SJSA1 (cell line): ENCODE measurements around the gene PGLYRP1. TPM values are rescaled to one million over a fixed set of nuclear protein-coding genes. Genes with fewer than 3 reads are reported as not detected.

Experiments used
- DNase-seq, 2 experiments: peaks; one replicate each; pipeline ENCODE4 v3.0.0-alpha.2; 2015 to 2020; ENCODE audit warnings: low spot score in 2 of 2, low read depth in 1 of 2
- H3K27ac ChIP-seq: fragments of 250-450 bp; sonication (Bioruptor Pico); 2 replicates; pipeline ENCODE4 v1.5.1; 2020; ENCODE audit warnings: mild to moderate bottlenecking, moderate library complexity
- H3K27me3 ChIP-seq: fragments of 250-450 bp; sonication (Bioruptor Pico); replicated peaks from 2 replicates; pipeline ENCODE4 v1.5.1; 2020; ENCODE audit warnings: mild to moderate bottlenecking, moderate library complexity
- H3K36me3 ChIP-seq: fragments of 250-450 bp; sonication (Bioruptor Pico); 2 replicates; pipeline ENCODE4 v1.5.1; 2020; ENCODE audit warnings: mild to moderate bottlenecking
- H3K4me1 ChIP-seq: fragments of 250-450 bp; sonication (Bioruptor Pico); replicated peaks from 2 replicates; pipeline ENCODE4 v1.6.1; 2021; ENCODE audit warnings: mild to moderate bottlenecking
- H3K4me3 ChIP-seq: fragments of 250-450 bp; sonication (Bioruptor Pico); 2 replicates; pipeline ENCODE4 v1.5.1; 2020; ENCODE audit warnings: mild to moderate bottlenecking
- H3K9me3 ChIP-seq: fragments of 250-450 bp; sonication (Bioruptor Pico); replicated peaks from 2 replicates; pipeline ENCODE4 v1.5.1; 2020; ENCODE audit warnings: mild to moderate bottlenecking
- total RNA-seq: library from RNA; depleted of rRNA; stranded (reverse); fragments of >200 nt; shearing (Covaris generic); gene quantifications from 2 replicates; pipeline ENCODE4 v1.2.3, GENCODE V29; 2014; rRNA removed

Gene PGLYRP1
- total RNA-seq, 1 experiment from 2014 or later = not detected

GRCh38 chr19:45976178-45976577 is 46.7 kb downstream of the PGLYRP1 start:
- peaks cover 4% of the 10 kb centered on the region for H3K4me1 ChIP-seq
- H3K4me3 ChIP-seq = no peak overlapping the region
- no peak for DNase-seq
- H3K27ac ChIP-seq = no peak overlapping the region
- H3K27me3 ChIP-seq = peaks cover 39% of the 10 kb centered on the region
- H3K36me3 ChIP-seq = no peaks in the 10 kb centered on the region
- H3K9me3 ChIP-seq = no peaks in the 10 kb centered on the region

- Histone ChIP-seq H3K36me3 (no peaks in the 10 kb centered on the region), H3K9me3 (no peaks in the 10 kb centered on the region), H3K27me3 (peaks cover 46% of the 10 kb centered on the region), H3K4me1 (peaks cover 4% of the 10 kb centered on the region), H3K4me3 (no peak overlapping the region), H3K27ac (no peak overlapping the region)
- no peak for DNase-seq
Measured at GRCh38 chr19:45975306-45976070, 47.4 kb downstream of the PGLYRP1 start.

- Histone ChIP-seq H3K4me1 (peaks cover 4% of the 10 kb centered on the region), H3K27ac (no peak within 1 kb of the TSS), H3K4me3 (no peak within 1 kb of the TSS), H3K27me3 (peaks cover 62% of the 10 kb centered on the region), H3K36me3 (no peaks in the 10 kb centered on the region), H3K9me3 (no peaks in the 10 kb centered on the region)
- peak; percentile 46 to 78 for DNase-seq
Measured at GRCh38 chr19:45973553-45974338, 49.1 kb downstream of the PGLYRP1 start, which contains the start of gene NOVA2. Gene NOVA2, minus strand, starts transcription at chr19:45973865. Its CDS starts 514 bp downstream, at chr19:45973351.

GRCh38 chr19:45972947-45973540 is 49.8 kb downstream of the PGLYRP1 start:
- H3K9me3 ChIP-seq = no peaks in the 10 kb centered on the region
- H3K27me3 ChIP-seq = peaks cover 69% of the 10 kb centered on the region
- DNase-seq = no peak
- no peak overlapping the region for H3K4me3 ChIP-seq
- peaks cover 4% of the 10 kb centered on the region for H3K4me1 ChIP-seq
- no peak overlapping the region for H3K27ac ChIP-seq
- H3K36me3 ChIP-seq = no peaks in the 10 kb centered on the region

GRCh38 chr19:45972081-45972946 is 50.5 kb downstream of the PGLYRP1 start:
- DNase-seq = no peak
- Histone ChIP-seq H3K4me3 (no peak overlapping the region), H3K4me1 (peaks cover 4% of the 10 kb centered on the region), H3K9me3 (no peaks in the 10 kb centered on the region), H3K27me3 (peaks cover 74% of the 10 kb centered on the region), H3K36me3 (no peaks in the 10 kb centered on the region), H3K27ac (no peak overlapping the region)

- no peaks in the 10 kb centered on the region for H3K9me3 ChIP-seq
- no peak overlapping the region for H3K4me3 ChIP-seq
- H3K36me3 ChIP-seq = no peaks in the 10 kb centered on the region
- H3K4me1 ChIP-seq = peaks cover 4% of the 10 kb centered on the region
- no peak overlapping the region for H3K27ac ChIP-seq
- peaks cover 78% of the 10 kb centered on the region for H3K27me3 ChIP-seq
- DNase-seq = no peak
Measured at GRCh38 chr19:45971260-45971902, 51.5 kb downstream of the PGLYRP1 start.

- Histone ChIP-seq H3K4me3 (no peak overlapping the region), H3K27me3 (peaks cover 87% of the 10 kb centered on the region), H3K27ac (no peak overlapping the region), H3K9me3 (no peaks in the 10 kb centered on the region), H3K36me3 (no peaks in the 10 kb centered on the region), H3K4me1 (peaks cover 4% of the 10 kb centered on the region)
- DNase-seq = no peak
Measured at GRCh38 chr19:45969676-45970075, 53.2 kb downstream of the PGLYRP1 start.

Other genes starting within 250 kb of the PGLYRP1 start
- gene DMPK, start 240.6 kb downstream of the PGLYRP1 start, total RNA-seq = 7.4 and 10.6 TPM in 2 replicates
- gene DMWD, start 230.2 kb downstream of the PGLYRP1 start, total RNA-seq = 17.6 and 35.4 TPM in 2 replicates
- gene RSPH6A, start 207.7 kb downstream of the PGLYRP1 start, total RNA-seq = not detected in 2 replicates
- gene SYMPK, start 159.9 kb downstream of the PGLYRP1 start, total RNA-seq = 32.4 and 55.0 TPM in 2 replicates
- not detected in 2 replicates for gene FOXA3, start 158.7 kb downstream of the PGLYRP1 start, total RNA-seq
- gene IRF2BP1, start 136.9 kb downstream of the PGLYRP1 start, total RNA-seq = 42.9 and 50.1 TPM in 2 replicates
- 1.3 and 1.4 TPM in 2 replicates for gene MYPOP, start 120.4 kb downstream of the PGLYRP1 start, total RNA-seq
- not detected in 2 replicates for gene NANOS2, start 108.3 kb downstream of the PGLYRP1 start, total RNA-seq
- gene NOVA2, start 49.2 kb downstream of the PGLYRP1 start, total RNA-seq = not detected in 2 replicates
- gene CCDC61, start 27.6 kb downstream of the PGLYRP1 start, total RNA-seq = 4.3 and 7.4 TPM in 2 replicates
- gene IGFL4, start 17.9 kb upstream of the PGLYRP1 start, total RNA-seq = not detected in 2 replicates
- not detected in 2 replicates for gene IGFL3, start 101.6 kb upstream of the PGLYRP1 start, total RNA-seq
- gene IGFL2, start 125.2 kb upstream of the PGLYRP1 start, total RNA-seq = not detected in 2 replicates
- not detected in 2 replicates for gene IGFL1, start 206.7 kb upstream of the PGLYRP1 start, total RNA-seq